Activated T-cell treated with anti-CD3 and anti-CD28 coated beads, Interleukin-2, amount 50 U/mL, for 48 hours (primary cell): ENCODE measurements around the gene UBALD2.

Experiments
- DNase-seq, 2 experiments: peaks; one replicate each; pipeline ENCODE4 v3.0.0-alpha.2; 2020

Gene UBALD2

DNA sequence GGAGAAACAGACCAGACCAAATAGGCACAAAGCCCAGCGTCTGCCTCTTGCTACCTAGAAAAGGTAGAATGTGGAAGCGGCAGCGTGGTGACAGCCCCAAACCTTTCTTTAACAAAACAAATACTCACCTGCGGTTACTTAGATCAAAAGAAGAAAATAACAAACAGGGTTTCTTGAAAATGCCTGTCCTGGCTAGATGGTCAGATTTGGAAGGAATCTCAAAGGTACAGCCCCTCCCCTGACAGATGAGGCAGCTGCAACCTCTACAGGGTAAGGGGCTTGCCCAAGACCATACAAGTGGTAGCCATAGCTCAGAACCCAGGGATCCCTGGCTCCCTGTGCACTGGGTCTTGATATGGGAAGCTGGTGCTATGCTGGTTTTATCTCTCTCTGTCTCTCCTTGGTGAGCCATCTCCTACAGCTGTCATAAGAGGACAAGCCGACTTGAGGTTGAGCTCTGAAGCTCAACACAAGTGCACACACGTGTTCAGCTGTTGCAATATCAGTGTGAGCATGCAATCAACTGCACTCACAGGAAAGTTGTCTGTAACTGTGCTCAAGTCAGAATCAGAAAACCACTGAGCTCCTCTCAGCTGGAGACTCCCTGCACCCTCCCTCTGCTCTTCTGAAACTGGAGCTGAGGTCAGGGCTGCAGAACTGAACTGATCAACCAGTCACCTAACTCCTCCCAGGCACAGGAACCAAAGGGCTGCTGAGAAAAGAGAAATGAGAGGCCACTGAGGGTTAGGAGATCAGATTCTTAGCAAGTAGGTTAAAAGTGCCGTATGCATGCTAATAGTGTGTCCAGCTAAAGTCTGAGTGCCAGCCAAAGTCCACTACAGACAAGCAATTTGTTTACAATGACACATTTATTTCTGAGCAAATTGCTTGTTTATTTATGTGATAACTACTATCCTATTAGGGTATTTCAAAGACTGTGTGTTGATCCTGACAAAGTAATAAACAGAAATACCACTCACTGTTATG is 18.8 kb upstream of the UBALD2 start:
- peak; percentile 69 to 76 for DNase-seq

DNA sequence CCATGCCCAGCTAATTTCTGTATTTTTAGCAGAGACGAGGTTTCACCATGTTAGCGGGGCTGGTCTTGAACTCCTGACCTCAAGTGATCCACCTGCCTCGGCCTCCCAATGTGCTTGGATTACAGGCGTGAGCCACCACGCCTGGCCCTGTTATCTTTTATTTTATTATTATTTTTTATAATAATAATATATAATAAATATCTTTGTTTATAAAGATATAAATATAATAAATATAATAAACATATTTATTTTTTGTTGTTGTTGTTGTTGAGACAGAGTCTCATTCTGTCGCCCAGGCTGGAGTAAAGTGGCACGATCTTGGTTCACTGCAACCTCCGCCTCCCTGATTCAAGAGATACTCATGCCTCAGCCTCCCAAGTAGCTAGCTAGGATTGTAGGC is 17.8 kb upstream of the UBALD2 start:
- peak in 1 of 2 experiments; percentile 7 for DNase-seq

DNA sequence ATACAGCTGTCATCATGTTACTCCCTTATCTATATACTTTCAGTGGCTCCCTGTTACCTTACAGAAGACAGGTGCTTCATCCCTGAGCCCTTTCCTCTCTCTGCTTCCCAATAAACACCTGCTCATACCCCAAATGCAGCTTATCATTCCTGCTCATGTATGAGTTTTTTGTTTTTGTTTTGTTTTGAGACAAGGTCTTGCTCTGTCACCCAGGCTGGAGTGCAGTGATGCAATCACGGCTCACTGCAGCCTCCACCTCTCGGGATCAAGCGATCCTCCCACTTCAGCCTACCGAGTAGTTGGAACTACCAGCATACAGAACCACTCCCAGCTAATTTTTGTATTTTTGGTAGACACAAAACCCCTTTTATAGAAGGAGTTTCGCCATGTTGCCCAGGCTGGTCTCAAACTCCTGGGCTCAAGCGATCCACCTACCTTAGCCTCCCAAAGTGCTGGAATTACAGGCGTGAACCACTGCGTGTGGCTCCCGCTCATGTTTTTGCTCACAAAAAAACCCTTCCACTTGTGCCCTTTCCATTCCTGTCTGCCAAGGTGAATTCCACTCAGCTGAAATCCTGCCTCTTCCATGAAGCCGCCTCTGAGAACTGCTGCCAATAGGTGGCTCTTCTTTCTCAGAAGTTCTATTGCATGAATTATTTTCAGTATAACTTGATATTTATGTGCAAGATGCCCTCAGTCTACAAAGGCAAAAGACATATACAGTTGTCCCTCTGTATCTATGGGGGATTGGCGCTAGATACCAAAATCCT is 16.9 kb upstream of the UBALD2 start:
- DNase-seq = peak in 1 of 2 experiments; percentile 12

DNA sequence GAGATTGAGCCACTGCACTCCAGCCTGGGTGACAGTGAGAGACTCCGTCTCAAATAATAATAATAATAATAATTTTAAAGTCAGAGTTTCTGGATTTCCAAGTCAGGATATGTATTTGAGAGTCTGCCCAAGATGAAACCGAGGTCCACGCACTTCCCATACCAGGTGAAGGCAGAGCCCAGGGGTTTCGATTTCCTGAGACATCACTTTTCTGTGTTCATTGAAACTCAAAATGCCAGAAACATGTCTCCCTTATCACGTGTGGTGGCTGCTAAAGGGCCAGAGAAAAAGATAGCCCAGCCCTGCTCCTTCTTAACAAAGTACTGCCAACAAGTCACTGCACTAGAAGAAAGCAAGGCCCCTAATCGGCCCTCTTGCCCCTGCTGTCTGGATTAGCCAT is 15.0 kb upstream of the UBALD2 start:
- peak in 1 of 2 experiments; percentile 6 for DNase-seq

DNA sequence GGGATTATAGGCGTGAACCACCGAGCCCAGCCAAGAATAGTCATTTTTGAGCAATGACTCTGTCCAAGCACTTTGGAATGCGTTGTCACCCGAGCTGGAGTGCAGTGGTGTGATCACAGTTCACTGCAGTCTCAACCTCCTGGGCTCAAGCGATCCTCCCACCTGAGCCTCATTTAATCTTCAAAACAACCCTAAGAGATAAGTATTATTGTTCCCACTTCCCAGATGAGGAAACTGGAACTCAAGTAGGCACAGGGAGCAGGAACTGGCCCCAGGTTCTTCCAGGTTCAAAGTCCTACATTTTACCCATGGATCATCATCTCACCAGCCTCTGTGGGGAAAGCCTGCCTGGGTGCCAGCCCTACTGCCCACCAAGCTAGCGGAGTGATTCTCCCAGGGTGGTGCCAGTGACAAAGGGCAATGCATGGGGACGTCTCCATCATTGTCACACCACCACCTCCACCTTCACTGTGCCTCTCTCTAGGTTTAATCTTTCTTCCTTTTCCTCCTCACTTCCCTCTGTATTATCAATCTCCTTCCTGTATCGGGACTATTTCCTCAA is 13.6 kb upstream of the UBALD2 start:
- DNase-seq = no peak

DNA sequence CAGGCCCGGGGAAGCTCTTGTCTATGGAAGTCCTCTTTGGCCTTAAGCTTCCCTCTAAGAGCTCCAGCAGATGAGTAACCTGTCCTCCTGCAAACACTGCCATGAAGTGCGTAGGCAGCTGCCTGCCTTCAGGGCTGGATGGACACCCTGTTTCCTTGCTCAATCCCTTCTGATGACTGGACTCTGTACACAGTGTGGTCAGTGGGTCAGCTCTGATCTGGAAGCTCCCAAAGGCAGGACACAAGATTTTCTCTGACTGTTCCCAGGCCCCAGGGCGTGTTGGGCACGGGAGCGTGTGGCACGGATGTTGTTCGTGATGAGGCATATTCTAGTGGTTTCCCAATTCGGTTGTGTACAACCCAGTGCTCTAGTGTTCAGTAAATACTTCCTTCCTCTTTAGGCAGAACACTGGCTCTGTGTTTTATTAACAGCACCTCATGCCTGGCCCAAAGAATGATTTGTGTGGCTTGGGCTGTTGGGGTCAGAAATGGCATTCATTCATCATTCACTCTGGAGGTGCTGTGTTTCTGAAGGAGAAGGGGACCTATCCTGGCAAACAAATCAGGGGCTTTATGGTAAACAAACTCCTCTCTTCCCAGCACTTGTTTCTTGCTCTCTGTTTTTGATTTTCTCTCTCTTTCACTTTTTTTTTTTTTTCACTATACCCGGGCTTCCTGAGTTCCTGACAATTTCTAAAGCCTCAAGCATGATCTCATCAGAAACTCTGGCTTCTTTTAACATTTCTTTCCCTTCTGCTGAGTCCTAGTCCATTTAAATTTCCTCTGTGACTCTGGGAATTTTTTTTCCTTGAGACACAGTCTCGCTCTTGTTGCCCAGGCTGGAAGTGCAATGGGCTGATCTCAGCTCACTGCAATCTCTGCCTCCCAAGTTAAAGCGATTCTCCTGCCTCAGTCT is 12.9 kb upstream of the UBALD2 start:
- peak; percentile 69 to 70 for DNase-seq

DNA sequence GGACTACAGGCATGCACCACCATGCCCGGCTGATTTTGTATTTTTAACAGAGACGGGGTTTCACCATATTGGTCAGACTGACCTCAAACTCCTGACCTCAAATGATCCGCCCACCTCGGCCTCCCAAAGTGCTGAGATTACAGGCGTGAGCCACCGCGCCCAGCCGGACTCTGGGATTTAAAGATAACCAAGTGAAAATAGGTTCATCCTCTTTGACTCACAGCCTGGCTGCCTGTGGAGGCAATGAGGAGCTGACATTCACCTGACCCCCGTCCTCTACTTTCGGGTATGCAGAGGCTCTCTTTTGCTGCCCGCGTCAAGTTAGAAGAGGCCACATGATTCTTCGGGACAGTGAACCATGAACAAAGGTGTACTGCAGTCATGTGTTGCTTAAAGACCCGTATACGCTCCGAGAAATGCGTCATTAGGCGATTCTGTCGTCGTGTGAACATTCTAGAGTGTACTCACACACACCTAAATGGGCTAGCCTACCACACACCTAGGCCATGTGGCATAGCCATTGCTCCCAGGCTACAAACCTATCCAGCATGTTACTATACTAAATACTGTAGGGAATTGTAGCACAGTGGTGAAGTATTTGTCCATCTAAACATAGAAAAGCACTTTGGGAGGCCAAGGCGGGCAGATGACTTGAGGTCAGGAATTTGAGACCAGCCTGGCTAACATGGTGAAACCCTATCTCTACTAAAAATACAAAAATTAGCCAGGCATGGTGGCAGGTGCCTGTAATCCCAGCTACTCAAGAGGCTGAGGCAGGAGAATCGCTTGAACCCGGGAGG is 12.0 kb upstream of the UBALD2 start:
- peak in 1 of 2 experiments; percentile 29 for DNase-seq

DNA sequence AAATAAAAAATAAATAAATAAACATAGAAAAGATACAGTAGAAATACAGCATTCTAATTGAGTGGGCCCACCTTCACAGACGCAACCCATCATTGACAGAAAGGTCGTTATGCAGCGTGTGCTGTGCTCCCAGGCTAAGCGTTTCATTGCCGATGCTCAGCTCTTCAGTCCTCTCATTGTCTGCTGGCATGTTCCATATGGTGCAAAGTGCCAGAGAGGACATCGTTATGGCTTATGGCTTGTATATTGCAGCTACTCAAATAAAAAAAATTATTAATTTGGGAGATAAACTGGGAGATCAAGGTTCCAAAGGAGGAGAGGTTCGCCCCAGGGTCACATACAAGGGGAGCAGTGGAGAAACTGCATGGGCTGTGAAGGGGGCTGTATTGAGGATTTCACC is 11.3 kb upstream of the UBALD2 start:
- no peak for DNase-seq

DNA sequence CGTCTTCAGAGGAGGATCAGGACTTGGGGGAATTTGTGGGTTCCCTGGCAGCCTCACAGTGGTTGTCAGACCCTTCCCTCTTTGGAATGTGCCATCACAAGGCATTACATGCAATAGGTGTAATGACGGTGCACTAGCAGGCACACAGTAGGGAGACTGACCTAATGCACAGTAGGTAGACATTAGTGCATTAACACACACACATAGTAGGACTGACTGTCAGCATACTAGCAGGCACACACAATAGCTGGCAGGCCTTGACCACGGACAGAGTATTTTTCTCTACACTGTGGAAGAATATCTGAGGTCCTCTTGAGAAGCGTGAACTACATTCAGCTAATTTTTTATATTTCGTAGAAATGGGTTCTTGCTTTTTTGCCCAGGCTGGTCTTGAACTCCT is 10.9 kb upstream of the UBALD2 start:
- peak in 1 of 2 experiments; percentile 4 for DNase-seq

DNA sequence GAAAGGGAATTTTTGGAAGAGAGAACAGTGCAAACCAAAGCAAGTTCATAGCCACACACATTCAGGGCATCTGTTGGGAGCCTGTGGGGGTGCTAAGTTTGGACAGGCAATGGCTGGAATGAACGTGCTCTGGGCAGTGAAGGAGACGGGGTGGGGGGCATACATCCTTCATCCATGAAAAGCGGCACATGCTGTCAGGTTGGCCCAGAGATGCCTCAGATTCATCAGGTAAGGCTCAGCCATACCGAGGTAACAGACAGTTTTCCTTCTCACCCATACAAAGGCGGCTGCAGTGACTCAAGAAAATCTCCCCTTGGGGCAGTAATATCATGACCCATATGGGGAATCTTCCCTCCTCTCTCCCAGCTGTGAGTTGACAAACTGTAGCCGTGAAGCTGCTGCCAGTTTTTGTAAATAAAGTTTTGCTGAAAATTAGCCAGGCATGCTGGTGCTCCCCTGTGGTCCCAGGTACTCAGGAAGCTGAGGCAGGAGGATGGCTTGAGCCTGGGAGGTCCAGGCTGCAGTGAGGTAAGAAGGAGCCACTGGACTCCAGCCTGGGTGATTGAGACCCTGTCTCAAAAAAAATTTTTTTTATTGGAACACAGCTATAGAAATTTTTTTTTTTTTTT is 9.2 kb upstream of the UBALD2 start:
- DNase-seq = peak in 1 of 2 experiments; percentile 34

DNA sequence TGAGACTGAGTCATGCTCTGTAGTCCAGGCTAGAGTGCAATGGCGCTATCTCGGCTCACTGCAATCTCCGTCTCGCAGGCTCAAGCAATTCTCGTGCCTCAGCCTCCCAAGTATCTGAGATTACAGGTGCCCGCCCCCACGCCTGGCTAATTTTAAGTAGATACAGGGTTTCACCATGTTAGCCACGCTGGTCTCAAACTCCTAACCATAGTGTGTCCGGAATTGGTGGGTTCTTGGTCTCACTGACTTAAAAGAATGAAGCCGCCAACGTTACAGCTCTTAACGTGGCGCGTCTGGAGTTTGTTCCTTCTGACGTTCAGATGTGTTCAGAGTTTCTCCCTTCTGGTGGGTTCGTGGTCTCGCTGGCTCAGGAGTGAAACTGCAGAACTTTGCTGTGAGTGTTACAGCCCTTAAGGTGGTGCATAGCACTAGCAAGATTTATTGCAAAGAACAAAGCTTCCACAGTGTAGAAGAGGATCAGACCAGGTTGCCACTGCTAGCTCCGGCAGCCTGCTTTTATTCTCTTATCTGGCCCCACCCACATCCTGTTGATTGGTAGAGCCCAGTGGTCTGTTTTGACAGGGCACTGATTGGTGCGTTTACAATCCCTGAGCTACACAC is 8.6 kb upstream of the UBALD2 start:
- DNase-seq = peak; percentile 74 to 79

DNA sequence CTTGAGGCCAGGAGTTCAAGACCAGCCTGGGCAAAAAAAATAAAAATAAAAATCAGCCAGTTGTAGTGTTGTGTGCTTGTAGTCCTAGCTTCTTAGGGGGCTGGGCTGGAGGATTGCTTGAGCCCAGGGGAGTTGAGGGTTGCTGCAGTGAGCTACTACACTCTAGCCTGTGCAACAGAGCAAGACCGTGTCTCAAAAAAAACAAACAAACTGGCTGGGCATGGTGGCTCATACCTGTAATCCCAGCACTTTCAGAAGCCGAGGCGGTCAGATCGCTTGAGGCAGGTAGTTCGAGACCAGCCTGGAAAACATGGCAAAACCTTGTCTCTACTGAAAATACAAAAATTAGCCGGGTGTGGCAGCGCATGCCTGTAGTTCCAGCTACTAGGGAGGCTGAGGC is 4.9 kb upstream of the UBALD2 start:
- DNase-seq = no peak

DNA sequence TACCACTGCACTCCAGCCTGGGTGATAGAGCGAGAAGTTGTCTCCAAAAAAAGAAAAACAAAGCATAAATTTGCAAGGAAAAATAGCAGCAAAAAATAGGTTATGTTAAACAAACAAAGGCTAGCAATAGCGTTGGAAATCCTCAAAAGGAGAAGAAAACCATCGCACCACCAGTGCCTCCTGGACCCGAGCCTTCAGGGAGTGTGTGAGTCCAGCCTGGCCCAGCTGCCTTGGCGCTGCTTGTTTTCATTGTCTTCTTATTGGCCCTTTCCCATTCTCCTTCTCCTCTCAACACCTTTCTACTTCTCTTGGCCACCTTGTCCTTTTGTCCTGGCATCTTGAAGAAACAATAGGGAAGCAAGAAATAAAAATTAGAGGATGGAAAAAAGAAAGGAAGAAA is 4.5 kb upstream of the UBALD2 start:
- DNase-seq = no peak

DNA sequence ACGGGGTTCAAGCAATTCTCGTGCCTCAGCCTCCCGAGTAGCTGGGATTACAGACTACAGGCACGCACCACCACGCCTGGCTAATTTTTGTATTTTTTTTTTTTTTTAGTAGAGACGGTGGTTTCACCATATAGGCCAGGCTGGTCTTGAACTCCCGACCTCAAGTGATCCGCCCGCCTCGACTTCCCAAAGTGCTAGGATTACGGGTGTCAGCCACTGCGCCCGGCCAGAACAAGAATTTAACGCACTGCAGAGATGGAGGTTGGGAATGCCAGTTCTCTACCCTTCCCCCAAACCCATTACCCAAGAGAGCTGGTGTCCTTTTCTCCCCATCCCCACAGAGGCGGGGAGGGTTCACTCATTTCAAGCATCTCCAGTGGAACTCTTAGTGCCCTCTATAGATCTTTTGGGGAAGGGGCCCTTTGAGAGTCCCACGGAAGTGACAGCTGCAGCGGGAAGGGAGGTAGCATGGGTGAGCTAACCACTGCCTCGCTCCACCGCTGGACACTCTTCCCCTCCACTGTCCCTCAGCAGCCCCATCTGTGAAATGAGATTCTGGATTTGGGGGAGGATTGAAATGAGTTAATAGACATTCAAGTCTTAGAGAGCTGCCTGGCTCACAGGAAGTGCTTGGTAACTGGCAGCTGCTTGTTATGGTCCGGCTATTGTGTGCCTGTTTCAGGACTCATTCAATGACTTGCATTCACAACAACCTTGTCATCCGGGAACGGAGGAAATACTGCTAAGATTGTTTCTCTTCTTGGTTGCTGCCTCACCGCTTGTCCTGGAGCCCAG is 3.5 kb upstream of the UBALD2 start:
- DNase-seq = peak in 1 of 2 experiments; percentile 36

DNA sequence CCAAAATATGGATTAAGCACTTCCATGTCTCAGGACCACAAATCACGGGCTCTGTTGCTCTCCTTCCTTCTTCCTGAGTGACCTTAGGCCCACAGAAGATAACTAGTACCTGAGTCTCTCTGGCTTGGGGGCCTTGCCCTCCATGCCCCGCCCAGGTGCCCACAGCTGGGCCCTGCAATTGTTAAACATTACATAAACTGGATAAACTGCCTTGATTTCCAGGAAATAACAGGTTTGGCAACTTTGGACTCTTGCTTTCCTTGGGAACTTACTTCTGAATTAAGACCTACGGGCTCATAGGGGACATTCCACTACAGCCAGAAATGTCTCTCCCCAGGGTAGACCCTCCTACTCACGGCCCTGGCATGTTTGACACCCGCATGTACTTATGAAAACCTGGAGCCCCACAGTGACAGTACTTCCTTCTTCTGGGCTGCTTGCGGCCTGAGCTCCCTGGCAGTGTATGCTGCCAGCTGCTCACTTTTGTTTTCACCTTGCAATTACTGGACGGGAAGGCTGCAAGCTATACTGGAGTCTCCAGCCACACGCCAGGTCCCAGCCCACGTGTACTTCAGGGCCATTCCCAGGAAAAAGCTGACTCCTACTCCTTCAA is 2.3 kb upstream of the UBALD2 start:
- DNase-seq = peak in 1 of 2 experiments; percentile 54

DNA sequence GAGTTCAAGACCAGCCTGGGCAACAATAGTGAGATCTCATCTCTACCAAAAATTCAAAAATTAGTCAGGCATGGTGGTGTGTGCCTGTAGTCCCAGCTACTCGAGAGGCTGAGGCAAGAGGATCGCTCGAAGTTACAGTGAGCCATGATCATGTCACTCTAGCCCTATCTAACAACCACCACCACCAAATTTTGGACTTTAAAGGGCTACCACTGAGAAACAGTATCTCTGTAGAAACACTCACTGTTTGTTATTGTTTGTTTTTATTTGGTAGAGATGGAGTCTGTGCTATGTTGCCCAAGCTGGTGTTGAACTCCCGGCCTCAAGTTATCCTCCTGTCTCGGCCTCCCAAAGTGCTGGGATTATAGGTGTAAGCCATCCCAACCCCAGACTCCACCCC is 1.3 kb upstream of the UBALD2 start:
- no peak for DNase-seq

DNA sequence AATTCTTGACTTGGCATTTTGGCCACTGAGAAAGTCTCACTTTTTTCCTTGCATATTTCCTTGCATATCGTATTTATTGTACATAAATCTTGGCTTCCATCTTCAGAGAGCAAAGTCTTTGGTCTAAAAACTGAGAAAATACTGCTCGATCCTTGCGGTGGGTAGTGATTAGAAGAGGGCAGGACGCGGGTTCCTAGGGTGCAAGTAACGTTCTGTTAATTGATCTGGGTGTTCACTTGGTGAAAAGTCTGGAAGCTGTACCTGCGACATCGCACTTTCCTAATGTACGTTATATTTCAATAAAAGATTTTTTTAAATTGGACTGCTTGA is 758 bp upstream of the UBALD2 start:
- peak in 1 of 2 experiments; percentile 53 for DNase-seq

DNA sequence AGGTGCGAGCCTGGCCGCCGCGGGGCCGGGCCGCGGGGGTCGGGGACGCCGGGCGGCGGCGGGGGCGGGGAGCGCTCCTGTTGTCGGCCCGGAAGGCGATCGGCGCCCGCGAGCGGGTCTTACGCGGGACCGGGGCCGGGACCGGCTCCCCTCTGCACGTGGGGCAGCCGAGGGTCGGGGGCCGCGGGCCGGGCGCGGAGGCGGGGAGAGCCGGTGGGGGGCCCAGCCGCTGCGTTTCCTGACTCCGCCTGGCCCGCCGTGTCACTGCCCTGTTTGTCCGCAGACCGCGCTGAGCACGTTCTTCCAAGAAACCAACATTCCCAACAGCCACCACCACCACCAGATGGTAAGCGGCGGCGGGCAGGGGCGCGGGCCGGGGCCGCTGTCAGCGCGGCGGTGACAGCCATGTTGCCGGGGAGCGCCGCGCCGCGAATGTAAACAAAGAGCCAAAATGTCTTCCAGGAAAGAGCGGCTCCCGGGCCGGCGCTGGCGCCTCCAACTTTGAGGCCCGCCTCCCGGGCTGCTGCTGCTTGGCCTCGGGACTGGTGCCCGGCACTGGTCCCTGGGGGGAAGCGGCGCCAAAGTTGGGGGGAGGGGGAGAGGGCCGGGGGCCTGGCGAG is 586 bp downstream of the UBALD2 start:
- peak; percentile 63 to 69 for DNase-seq
